Activated CD8-positive, alpha-beta memory T cell treated with anti-CD3 and anti-CD28 coated beads for 36 hours (primary cell): ENCODE measurements around the gene BCLAF3. TPM values are rescaled to one million over a fixed set of nuclear protein-coding genes. Genes with fewer than 3 reads are reported as not detected.

ENCODE experiments used
- CTCF ChIA-PET: fragments of 350-600 bp; sonication (Branson Sonifier 250); formaldehyde crosslinking; loops from one replicate; lab custom pipeline; 2021; ENCODE audit warnings: antibody characterized with exemption; lab: Charles Lee
- POLR2A ChIA-PET: fragments of 350-600 bp; sonication (Branson Sonifier 250); formaldehyde crosslinking; loops from one replicate; lab custom pipeline; 2021; ENCODE audit warnings: antibody characterized with exemption; lab: Charles Lee
- total RNA-seq, 2 experiments: library from RNA; stranded (reverse); gene quantifications; one replicate each; pipeline ENCODE4 v1.2.3, GENCODE V29; 2021

BCLAF3 gene
- total RNA-seq, 2 experiments from 2014 or later: 3.5 to 3.9 TPM

DNA sequence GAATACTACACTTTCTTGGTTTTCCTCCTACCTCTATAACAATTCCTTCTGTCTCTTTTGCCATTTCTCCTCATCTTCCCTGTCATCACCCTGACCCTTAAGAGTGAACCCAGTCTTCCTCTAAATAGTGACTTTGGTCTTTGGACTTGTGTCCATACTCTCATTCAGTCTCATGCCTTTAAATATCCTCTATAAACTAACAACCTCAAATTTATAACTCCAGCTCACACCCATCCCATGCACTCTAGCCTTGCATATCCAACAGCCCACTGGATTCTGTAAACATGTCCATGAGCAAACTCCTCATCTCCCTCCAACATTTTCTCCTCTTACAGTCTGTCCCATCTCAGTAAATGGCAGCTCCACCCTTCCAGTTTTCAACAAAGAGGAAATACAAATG is 15.0 kb downstream of the BCLAF3 start:
- POLR2A ChIA-PET: no interaction called here
- CTCF ChIA-PET: interaction anchor here (0.5 kb wide), 1 partner anchor 280 kb away, joined by 4 read pairs; no protein-coding TSS in a partner anchor

DNA sequence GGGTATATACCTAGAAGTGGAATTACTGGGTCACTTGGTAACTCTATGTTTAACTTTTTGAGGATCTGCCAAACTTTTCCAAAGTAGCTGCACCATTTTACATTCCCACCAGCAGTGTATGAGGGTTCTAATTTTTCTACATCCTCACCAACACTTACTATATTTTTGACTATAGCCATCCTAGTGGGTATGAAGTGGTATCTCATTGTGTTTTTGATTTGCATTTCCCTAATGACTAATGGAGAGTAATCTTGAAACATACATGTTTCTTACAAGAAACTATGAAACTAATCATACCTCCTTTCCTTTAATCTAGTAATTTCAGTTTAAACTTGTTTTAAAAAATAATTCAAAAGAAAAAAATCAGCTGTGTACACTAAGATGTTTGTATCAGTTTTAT is 17.9 kb downstream of the BCLAF3 start:
- ChIA-PET POLR2A (no interaction called here), CTCF (no interaction called here)

DNA sequence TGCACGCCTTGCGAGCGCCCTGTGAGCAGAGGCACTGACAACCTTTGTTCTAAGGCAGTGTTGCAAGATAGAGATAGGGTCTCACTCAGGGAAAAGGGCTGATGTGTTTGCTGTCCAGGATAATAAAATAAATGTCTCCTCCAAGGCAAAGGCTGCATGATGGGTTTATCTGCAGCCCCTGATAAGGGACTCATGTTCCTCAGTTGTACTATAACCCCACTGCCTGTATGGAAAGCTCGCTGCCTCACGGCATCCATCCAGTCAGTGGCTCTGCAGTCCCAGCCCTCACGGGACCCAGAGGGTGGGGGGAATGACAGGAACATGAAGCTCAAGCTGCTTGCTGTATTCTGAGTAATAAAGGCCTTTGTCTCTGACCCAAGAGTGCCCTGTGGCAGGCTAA is 22.6 kb downstream of the BCLAF3 start:
- ChIA-PET POLR2A (interaction anchor here (0.6 kb wide), 1 partner anchor 9 kb away, joined by 3 read pairs; no protein-coding TSS in a partner anchor), CTCF (no interaction called here)

DNA sequence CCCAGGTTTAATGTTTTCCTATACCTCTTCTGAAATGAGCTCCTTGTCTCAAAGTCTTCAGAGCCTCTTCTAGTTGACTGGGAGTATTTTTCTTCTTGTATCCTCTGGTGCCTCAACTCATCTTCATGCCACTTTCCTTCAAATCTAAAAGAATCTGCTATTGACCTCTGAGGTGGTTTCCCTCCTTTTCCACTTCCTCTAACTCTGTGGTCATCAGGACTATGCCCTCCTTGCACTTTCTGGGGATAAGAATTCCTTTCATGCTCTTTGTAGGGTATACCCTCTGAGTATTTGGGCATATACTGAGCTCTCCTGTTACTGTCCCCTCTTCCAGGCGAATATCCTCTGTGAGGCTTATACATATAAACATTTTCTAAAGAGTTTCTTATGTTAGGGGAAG is 24.8 kb downstream of the BCLAF3 start:
- POLR2A ChIA-PET: no interaction called here
- CTCF ChIA-PET: no interaction called here

DNA sequence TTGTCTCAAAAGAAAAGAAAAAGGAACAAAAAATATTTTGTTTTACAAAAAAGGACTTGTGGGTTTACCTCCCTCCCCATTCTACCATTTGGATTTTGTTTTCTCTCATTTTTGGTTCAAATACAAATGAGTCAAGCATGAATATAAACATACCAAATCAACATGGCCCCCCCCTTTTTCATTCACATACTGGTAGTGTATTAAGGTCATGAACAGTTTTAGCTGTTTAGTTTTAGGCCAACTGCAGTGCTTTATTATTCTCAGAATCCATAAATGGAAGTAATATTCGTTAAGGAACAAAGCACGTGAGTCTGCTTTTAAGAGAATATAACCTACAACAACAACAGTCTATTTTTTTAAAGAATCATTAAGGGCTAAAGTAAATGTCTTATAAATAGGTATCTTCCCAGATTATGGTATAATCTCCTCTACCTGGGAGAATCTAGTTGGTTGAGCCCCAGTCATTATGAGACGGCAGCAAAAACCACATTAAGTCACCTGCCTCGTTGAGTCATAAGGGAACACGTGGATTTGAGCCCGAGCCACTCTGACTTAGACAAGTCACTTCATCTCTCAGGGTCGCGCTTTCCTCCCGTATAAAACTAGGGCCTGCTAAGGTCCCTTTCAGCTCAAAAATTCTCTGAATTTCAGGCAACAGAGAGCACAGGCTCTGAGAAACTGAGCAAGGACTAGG is 26.7 kb downstream of the BCLAF3 start:
- CTCF ChIA-PET: no interaction called here
- POLR2A ChIA-PET: no interaction called here

DNA sequence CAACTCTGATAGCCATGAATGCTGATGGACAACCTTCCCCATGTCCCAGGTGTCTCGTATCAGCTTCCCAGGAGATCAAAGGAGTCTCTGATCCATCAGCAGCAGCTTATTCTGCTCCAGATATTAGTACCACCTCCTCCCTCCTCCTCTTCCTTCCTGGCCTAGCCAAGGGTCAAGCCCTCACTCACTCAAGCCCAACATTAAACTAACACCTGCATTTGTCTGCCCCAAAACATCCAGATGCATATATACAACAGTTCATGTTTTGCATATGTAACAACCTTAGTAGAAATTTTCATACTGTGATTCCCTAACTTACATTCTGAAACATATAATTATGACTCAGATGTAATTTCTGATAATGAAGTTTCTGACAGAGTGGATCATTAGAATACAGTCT is 29.9 kb downstream of the BCLAF3 start:
- ChIA-PET CTCF (no interaction called here), POLR2A (no interaction called here)

DNA sequence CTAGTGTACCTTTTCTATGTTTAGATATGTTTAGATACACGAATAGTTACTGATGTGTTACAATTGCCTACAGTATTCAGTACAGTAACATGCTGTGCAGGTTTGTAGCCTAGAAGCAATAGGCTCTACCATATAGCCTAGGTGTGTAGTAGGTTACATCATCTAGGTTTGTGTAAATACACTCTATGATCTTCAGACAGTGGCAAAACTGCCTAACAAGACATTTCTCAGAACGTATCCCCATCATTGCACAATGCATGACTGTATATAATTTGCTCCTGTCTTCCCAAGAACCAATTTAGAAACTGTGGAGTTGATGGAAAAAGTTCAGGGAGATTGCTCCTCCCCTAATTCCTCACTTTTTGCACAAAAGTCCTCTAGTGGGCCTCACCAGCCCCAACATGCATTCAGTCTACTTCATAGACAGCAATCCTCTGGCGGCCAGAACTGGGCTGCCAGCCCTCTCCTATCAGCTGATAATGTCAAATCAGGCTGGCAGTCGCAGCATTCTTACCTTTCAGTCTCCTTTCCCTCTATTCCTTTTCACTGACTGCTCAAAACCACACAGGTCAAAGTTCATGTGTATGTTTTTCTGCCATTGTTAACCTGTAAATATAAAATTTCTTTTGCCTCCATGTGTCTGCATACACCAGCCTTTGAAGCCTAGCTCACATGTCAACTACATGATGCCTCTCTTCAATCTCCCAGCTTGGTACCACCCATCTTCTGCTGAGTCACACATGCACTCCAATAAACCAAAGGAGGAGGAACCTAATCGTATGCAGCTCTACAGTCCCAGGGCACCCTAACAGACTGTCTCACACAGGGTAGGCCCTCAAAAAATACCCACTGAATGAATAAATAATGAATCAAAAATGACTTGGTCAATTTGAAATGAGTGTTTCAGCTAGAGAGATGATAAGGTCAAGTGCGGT is 32.0 kb downstream of the BCLAF3 start:
- ChIA-PET CTCF (no interaction called here), POLR2A (no interaction called here)

DNA sequence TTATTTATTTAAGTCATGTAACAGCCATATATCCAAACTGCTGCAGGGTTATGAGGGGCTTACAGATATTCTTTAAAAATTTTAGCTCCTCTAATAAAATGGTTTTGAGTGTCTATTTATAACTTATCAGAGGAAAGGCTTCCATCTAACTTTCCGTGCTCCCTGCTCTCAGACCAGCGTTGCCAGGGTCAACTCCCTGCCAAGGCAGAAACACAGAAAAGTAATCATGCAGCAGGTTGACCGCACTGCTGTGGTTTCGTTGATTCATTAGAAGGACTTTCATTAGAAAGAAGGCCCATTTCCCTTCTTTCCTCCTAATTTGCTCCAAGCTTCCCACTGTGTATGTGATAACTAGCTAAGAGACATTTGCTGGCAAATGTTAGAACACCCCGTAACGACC is 33.9 kb downstream of the BCLAF3 start:
- ChIA-PET CTCF (no interaction called here), POLR2A (no interaction called here)

DNA sequence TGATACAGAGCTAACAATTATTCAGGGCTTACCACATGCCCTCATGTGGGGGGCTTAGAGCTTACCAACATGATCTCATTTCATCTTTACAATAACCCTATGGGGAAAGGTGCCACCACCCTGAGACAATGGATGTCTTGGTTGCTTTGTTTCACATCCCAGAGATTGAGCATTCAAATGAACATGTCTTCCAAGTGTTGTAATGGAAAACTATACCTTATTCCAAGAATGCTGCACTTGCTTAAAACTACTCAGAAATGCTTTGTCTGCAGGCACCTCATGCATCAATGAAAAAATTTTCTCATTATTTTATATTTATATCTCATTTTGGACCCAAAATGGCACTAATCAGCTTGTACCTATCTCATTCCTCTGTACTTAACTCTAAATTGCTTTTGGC is 34.6 kb downstream of the BCLAF3 start:
- ChIA-PET CTCF (no interaction called here), POLR2A (no interaction called here)

DNA sequence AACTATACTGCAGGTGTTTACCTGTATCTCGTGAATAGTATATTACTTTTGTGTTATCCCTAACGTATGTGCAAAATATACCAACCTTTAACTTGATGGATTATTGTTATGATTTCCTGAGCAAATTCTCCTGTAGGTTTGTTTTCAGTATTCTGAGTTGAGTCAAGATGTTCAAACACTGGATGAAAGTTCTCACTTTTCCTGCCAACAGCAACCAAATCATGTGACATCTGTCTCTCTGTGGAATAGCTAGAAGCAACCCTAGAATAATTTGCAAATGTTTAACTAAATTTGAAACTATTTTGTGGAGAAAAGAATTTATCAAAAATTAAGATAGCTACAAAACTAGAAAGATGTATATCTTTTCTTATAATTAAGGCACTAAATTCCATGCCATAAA is 35.6 kb downstream of the BCLAF3 start:
- CTCF ChIA-PET: no interaction called here
- POLR2A ChIA-PET: no interaction called here

DNA sequence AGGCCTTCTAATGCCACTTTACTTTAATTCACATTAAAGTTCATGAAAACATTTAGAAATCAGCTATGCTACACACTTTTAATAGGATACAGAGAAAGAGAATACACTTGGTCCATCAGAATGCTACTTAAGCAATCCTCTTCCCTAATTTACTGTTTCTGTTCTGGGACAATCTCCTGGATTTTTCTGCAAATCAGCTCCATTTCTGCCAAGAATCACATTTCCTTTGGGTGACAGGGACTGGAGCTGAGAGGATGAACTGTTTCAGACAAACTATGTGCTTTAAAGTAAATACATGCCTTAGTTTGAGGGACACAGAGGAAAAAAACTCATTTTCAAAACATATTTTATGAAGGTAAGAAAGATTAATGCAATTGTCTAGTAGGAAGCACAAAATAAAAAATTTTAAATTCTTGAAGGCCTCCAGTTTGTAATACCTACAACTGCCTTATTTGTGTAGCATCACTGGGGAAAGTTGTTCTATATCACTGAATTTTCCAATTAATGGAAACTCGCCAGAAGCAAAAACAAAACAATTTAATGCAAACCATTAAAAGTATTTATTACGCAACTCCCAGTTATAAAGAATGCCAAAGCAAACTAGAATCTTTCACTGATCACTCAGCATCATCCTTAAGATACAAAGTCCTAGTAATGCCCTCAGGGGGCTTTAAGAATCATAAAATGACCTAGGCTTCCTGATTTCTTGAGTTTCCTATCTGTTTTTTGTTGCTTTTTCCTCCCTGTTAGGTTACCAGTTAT is 36.3 kb downstream of the BCLAF3 start:
- CTCF ChIA-PET: no interaction called here

DNA sequence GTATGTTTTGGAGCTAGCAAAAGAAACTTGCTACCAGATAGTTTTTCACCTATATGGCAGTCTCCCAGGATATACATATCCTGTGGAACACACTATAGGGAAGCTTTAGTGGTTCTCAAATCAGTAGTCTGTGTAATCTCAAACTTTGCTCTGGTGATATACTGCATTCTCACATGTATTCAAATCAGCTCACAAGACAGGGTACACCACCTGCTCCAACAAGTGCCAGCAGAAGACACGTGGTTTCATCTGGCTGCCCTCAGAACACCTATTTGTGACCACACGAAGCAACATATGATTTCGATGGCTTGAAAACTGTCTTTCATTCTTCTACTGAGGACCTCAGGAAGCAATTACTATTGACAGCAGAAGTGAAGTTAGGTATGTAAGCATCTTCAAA is 37.7 kb downstream of the BCLAF3 start:
- ChIA-PET POLR2A (interaction anchor here (0.5 kb wide), 1 partner anchor 437 kb away, joined by 4 read pairs; no protein-coding TSS in a partner anchor), CTCF (interaction anchor here (1.0 kb wide), 1 partner anchor 9 kb away, joined by 3 read pairs; no protein-coding TSS in a partner anchor)

More for the DNA sequence above, 36.3 kb downstream of the BCLAF3 start:
- POLR2A ChIA-PET: no interaction called here

DNA sequence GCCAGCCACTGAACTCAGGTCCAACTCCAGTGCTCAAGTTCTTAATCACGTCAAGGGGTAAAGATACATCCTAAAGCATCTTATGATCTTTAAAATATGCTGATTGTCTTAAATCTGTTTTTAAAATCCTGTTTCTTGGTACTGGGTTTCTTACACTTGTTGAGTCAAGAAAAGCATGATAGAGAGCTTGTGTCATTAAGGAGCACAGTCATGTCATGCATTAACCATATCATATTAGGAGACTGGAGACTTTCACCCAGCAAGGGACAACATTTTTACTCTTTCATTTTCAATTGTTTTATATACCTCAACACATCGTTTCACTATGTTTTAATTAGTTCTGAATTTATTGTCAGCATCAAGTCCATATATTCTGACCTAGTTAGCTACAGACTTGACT is 41.5 kb downstream of the BCLAF3 start:
- CTCF ChIA-PET: no interaction called here
- POLR2A ChIA-PET: no interaction called here

DNA sequence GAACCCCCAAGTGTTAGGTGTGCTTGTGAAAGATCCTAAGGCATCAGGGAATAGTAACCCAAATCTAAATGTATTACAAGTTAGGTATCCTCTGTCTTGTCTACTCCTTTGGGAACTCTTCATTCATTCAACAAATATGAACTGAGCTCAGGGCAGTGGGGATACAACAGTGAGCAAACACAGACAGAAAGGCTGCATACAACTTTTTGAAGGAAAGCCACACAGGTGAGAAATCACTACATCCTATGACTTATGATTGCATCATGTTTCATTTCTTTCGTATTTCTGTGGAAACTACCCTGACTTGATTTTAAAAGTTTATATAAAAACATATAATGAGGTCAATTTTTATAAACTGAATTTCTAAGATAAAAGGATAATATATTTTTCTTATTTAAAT is 43.2 kb downstream of the BCLAF3 start:
- CTCF ChIA-PET: interaction anchor here (1.3 kb wide), 1 partner anchor 44 kb away, joined by 3 read pairs; the partner anchor contains the start of gene BCLAF3

More for the DNA sequence above, 43.2 kb downstream of the BCLAF3 start:
- POLR2A ChIA-PET: no interaction called here

Other genes starting within 250 kb of the BCLAF3 start
- gene SH3KBP1, start 103.5 kb downstream of the BCLAF3 start, total RNA-seq: 10 to 100 TPM; 80.7 to 81.4 TPM
- gene MAP7D2, start 125.8 kb upstream of the BCLAF3 start, total RNA-seq: under 1 TPM; 0.34 to 0.36 TPM
- gene EIF1AX, start 150.8 kb upstream of the BCLAF3 start, total RNA-seq: 100 to 1,000 TPM; 199 to 211 TPM